CD14-positive monocyte (primary cell): Measurements from ENCODE around the gene CCR8. TPM values are rescaled to one million over a fixed set of nuclear protein-coding genes. Genes with fewer than 3 reads are reported as not detected.

ENCODE experiments used
- DNase-seq, 3 donors: peaks; one replicate each; pipeline ENCODE4 v3.0.0-alpha.2; 2011 to 2022
- H2AFZ ChIP-seq: 2 replicates; pipeline ENCODE4 v1.6.0; 2012; ENCODE audit warnings: mild to moderate bottlenecking, low read depth, low read length, inconsistent platforms; ENCODE audit not compliant: insufficient read depth, poor library complexity, severe bottlenecking
- H3K27ac ChIP-seq, 2 donors: 1 replicate in 1 of 2; 2 replicates in 1 of 2; pipeline ENCODE4 v1.5.1; 2012 to 2013; ENCODE audit warnings: low read length in 2 of 2, control low read depth in 1 of 2, inconsistent platforms in 1 of 2, low read depth in 1 of 2, mild to moderate bottlenecking in 1 of 2
- H3K27me3 ChIP-seq, 2 donors: one replicate each; pipeline versions ENCODE4 v1.6.0 to v1.6.1; 2011 to 2013; ENCODE audit warnings: low read length in 2 of 2; ENCODE audit not compliant: control insufficient read depth in 2 of 2, insufficient read depth in 2 of 2
- H3K36me3 ChIP-seq, 2 donors: replicated peaks in 1 of 2; 1 replicate in 1 of 2; 2 replicates in 1 of 2; pipeline versions ENCODE4 v1.5.1 to v1.6.1; 2012 to 2013; ENCODE audit warnings: low read length in 2 of 2, control low read depth in 1 of 2, inconsistent platforms in 1 of 2, mild to moderate bottlenecking in 1 of 2; ENCODE audit not compliant: insufficient read depth in 2 of 2, control insufficient read depth in 1 of 2
- H3K4me1 ChIP-seq, 2 donors: 1 replicate in 1 of 2; 2 replicates in 1 of 2; pipeline versions ENCODE4 v1.5.1 to v1.6.1; 2012 to 2013; ENCODE audit warnings: low read length in 2 of 2, control low read depth in 1 of 2, inconsistent platforms in 1 of 2, mild to moderate bottlenecking in 1 of 2, moderate library complexity in 1 of 2; ENCODE audit not compliant: insufficient read depth in 2 of 2, control insufficient read depth in 1 of 2
- H3K4me2 ChIP-seq: replicated peaks from 2 replicates; pipeline ENCODE3; 2012; ENCODE audit warnings: low read length, moderate library complexity, mild to moderate bottlenecking; ENCODE audit not compliant: poor library complexity, severe bottlenecking; ENCODE audit errors: extremely low read depth
- H3K4me3 ChIP-seq, 3 experiments: fragments of 200-600 bp in 1 of 3; sonication (generic) in 1 of 3; replicated peaks in 1 of 3; 1 replicate in 2 of 3; 2 replicates in 1 of 3; pipeline ENCODE4 v1.5.1; 2011 to 2013; ENCODE audit warnings: low read length in 3 of 3, mild to moderate bottlenecking in 3 of 3, control low read depth in 2 of 3, low read depth in 2 of 3, inconsistent platforms in 1 of 3, moderate library complexity in 1 of 3
- H3K79me2 ChIP-seq: 2 replicates; pipeline ENCODE4 v1.6.0; 2012; ENCODE audit warnings: mild to moderate bottlenecking, control low read depth, inconsistent platforms, low read length, moderate library complexity; ENCODE audit not compliant: insufficient read depth
- H3K9ac ChIP-seq: 2 replicates; pipeline ENCODE4 v1.6.0; 2017; ENCODE audit warnings: low read length, mild to moderate bottlenecking; ENCODE audit not compliant: insufficient read depth, poor library complexity, severe bottlenecking
- H3K9me3 ChIP-seq, 2 donors: replicated peaks in 1 of 2; 1 replicate in 1 of 2; 2 replicates in 1 of 2; pipeline versions ENCODE4 v1.5.1 to v1.6.1; 2012 to 2013; ENCODE audit warnings: low read length in 2 of 2, control low read depth in 1 of 2; ENCODE audit not compliant: control insufficient read depth in 1 of 2, insufficient read depth in 1 of 2
- H4K20me1 ChIP-seq: 2 replicates; pipeline ENCODE4 v1.6.0; 2012; ENCODE audit warnings: mild to moderate bottlenecking, low read length, control low read depth, moderate library complexity; ENCODE audit not compliant: insufficient read depth
- H3K27ac Mint-ChIP-seq, 7 donors: one replicate each; pipeline ENCODE4 v1.8.0; 2020; ENCODE audit warnings: mild to moderate bottlenecking in 7 of 7, mixed read lengths in 7 of 7, moderate library complexity in 6 of 7, inconsistent platforms in 2 of 7
- H3K27me3 Mint-ChIP-seq, 3 donors: one replicate each; pipeline ENCODE4 v1.8.0; 2021 to 2022; ENCODE audit warnings: low read depth in 3 of 3, mild to moderate bottlenecking in 3 of 3, mixed read lengths in 3 of 3, moderate library complexity in 3 of 3, inconsistent platforms in 1 of 3
- H3K36me3 Mint-ChIP-seq, 2 donors: one replicate each; pipeline ENCODE4 v1.8.0; 2020; ENCODE audit warnings: mixed read lengths in 2 of 2, inconsistent platforms in 1 of 2, mild to moderate bottlenecking in 1 of 2
- H3K4me1 Mint-ChIP-seq: one replicate; pipeline ENCODE4 v1.8.0; 2020; ENCODE audit warnings: mild to moderate bottlenecking, mixed read lengths
- H3K4me3 Mint-ChIP-seq, 2 donors: one replicate each; pipeline ENCODE4 v1.8.0; 2020; ENCODE audit warnings: mild to moderate bottlenecking in 2 of 2, mixed read lengths in 2 of 2, moderate library complexity in 1 of 2
- H3K9me3 Mint-ChIP-seq, 7 donors: one replicate each; pipeline ENCODE4 v1.8.0; 2020 to 2022; ENCODE audit warnings: mixed read lengths in 7 of 7, mild to moderate bottlenecking in 6 of 7, moderate library complexity in 6 of 7, inconsistent platforms in 2 of 7
- CTCF ChIP-seq: fragments of 200-600 bp; IDR thresholded peaks from one replicate; pipeline ENCODE4 v1.8.0; 2022; ENCODE audit warnings: antibody characterized with exemption, mild to moderate bottlenecking
- WGBS: methylation state at CpG from one replicate; pipeline ENCODE4 v1.1.5; 2013; ENCODE audit warnings: missing lambda C conversion rate; ENCODE audit not compliant: insufficient coverage; 5-methylcytosine and 5-hydroxymethylcytosine counted together
- intact Hi-C, 2 donors: fragments of 100-400 bp; cut with micrococcal nuclease; formaldehyde crosslinking; loops; one replicate each; pipeline versions ENCODE4 v1.15.0 to v1.15.1; 2023
- polyA plus RNA-seq, 3 donors: library from polyadenylated mRNA; depleted of rRNA in 1 of 3; unstranded in 2 of 3; stranded (reverse) in 1 of 3; fragments of 300-500 nt in 2 of 3; fragments of >200 nt in 1 of 3; fragmentation: Illumina TruSeq in 2 of 3; gene quantifications; 1 replicate in 2 of 3; 2 replicates in 1 of 3; pipeline ENCODE4 v1.2.3, GENCODE V29; 2012 to 2021

The CCR8 gene
- polyA plus RNA-seq, 3 donors = not detected

GRCh38 chr3:39295184-39295775, 34.2 kb upstream of the CCR8 start:
- Mint-ChIP-seq H3K27ac (no peak overlapping the region), H3K4me3 (no peak overlapping the region), H3K36me3 (no peaks in the 10 kb centered on the region), H3K4me1 (peaks cover 2% of the 10 kb centered on the region), H3K9me3 (peaks cover 13 to 24% (median 23%) of the 10 kb centered on the region in 7 donors), H3K27me3 (peaks cover 3 to 7% (median 3%) of the 10 kb centered on the region in 3 donors)
- Histone ChIP-seq H3K4me2 (no peak overlapping the region), H3K27me3 (no peaks in the 10 kb centered on the region), H3K9me3 (peaks cover 11 to 23% of the 10 kb centered on the region in 2 donors), H3K9ac (no peak overlapping the region), H3K4me1 (no peaks in the 10 kb centered on the region), H3K36me3 (no peaks in the 10 kb centered on the region), H3K4me3 (no peak overlapping the region), H2AFZ (no peak overlapping the region), H4K20me1 (no peaks in the 10 kb centered on the region), H3K27ac (no peak overlapping the region), H3K79me2 (no peaks in the 10 kb centered on the region)
- TF ChIP-seq CTCF = no peak
- intact Hi-C loops = no loop called here
- WGBS = 100% methylated on average over 1 of the region's 5 CpGs
- no peak for DNase-seq

- H3K36me3 Mint-ChIP-seq = no peaks in the 10 kb centered on the region
- H3K27me3 Mint-ChIP-seq = peaks cover 3 to 7% (median 3%) of the 10 kb centered on the region in 3 donors
- H3K27ac Mint-ChIP-seq = no peak overlapping the region
- Histone ChIP-seq H4K20me1 (no peaks in the 10 kb centered on the region), H3K9me3 (peaks cover 12 to 26% of the 10 kb centered on the region in 2 donors), H2AFZ (no peak overlapping the region), H3K9ac (no peak overlapping the region), H3K36me3 (no peaks in the 10 kb centered on the region), H3K4me2 (no peak overlapping the region), H3K27ac (no peak overlapping the region), H3K4me3 (no peak overlapping the region), H3K4me1 (no peaks in the 10 kb centered on the region), H3K27me3 (no peaks in the 10 kb centered on the region), H3K79me2 (no peaks in the 10 kb centered on the region)
- H3K9me3 Mint-ChIP-seq = peaks cover 13 to 34% (median 24%) of the 10 kb centered on the region in 7 donors
- H3K4me3 Mint-ChIP-seq = no peak overlapping the region
- no peak for TF ChIP-seq CTCF
- peaks cover 2% of the 10 kb centered on the region for H3K4me1 Mint-ChIP-seq
- 100% methylated on average over 2 of the region's 4 CpGs for whole genome bisulfite sequencing
- intact Hi-C loops = no loop called here
- no peak for DNase-seq
Observed at GRCh38 chr3:39296197-39297077, 33.1 kb upstream of the CCR8 start.
